HEK293 (cell line): ENCODE data around the gene GLMP.

ENCODE experiments used
- AEBP2 ChIP-seq: fragments of 450-650 bp; formaldehyde crosslinking; IDR thresholded peaks from 2 replicates; pipeline ENCODE4 v1.5.1; 2016; ENCODE audit warnings: missing biosample characterization, missing genetic modification characterization, borderline replicate concordance
- EGR2 ChIP-seq: fragments of 450-650 bp; formaldehyde crosslinking; IDR thresholded peaks from 2 replicates; pipeline ENCODE4 v1.5.1; 2016; ENCODE audit warnings: low read depth, missing biosample characterization, missing genetic modification characterization
- GFI1B ChIP-seq: fragments of 450-650 bp; formaldehyde crosslinking; IDR thresholded peaks from 2 replicates; pipeline ENCODE4 v1.5.1; 2016; ENCODE audit warnings: missing biosample characterization, missing genetic modification characterization
- GLI2 ChIP-seq: fragments of 450-650 bp; formaldehyde crosslinking; IDR thresholded peaks from 2 replicates; pipeline ENCODE4; 2017; ENCODE audit warnings: missing biosample characterization, missing genetic modification characterization, low read depth, borderline replicate concordance
- HOXC10 ChIP-seq: sonication (generic); formaldehyde crosslinking; IDR thresholded peaks from 2 replicates; pipeline ENCODE4 v1.8.1; 2023; ENCODE audit warnings: mild to moderate bottlenecking, missing genetic modification reagents
- SETDB1 ChIP-seq: IDR thresholded peaks from one replicate; pipeline ENCODE4 v1.6.1; 2017; ENCODE audit warnings: mild to moderate bottlenecking, low read length, moderate library complexity, mixed read lengths; ENCODE audit not compliant: insufficient read length
- TCF7L2 ChIP-seq: IDR thresholded peaks from 2 replicates; pipeline ENCODE4 v1.6.1; 2011; ENCODE audit warnings: low read depth, mild to moderate bottlenecking, inconsistent platforms, low read length, moderate library complexity, borderline replicate concordance
- ZBTB10 ChIP-seq: fragments of 450-650 bp; formaldehyde crosslinking; IDR thresholded peaks from 2 replicates; pipeline ENCODE4 v1.5.1; 2016; ENCODE audit warnings: missing biosample characterization, missing genetic modification characterization
- ZNF114 ChIP-seq: fragments of 450-650 bp; formaldehyde crosslinking; IDR thresholded peaks from 2 replicates; pipeline ENCODE4 v1.5.0; 2017; ENCODE audit warnings: missing biosample characterization, missing genetic modification characterization
- ZNF146 ChIP-seq: fragments of 450-650 bp; formaldehyde crosslinking; IDR thresholded peaks from 2 replicates; pipeline ENCODE4 v1.5.1; 2016; ENCODE audit warnings: missing biosample characterization, missing genetic modification characterization
- ZNF169 ChIP-seq: fragments of 450-650 bp; formaldehyde crosslinking; IDR thresholded peaks from 2 replicates; pipeline ENCODE4 v1.5.1; 2016; ENCODE audit warnings: missing biosample characterization, missing genetic modification characterization
- ZNF174 ChIP-seq: fragments of 450-650 bp; formaldehyde crosslinking; IDR thresholded peaks from 2 replicates; pipeline ENCODE4 v1.5.0; 2017; ENCODE audit warnings: missing biosample characterization, mild to moderate bottlenecking, missing genetic modification characterization
- ZNF223 ChIP-seq: fragments of 450-650 bp; formaldehyde crosslinking; IDR thresholded peaks from 2 replicates; pipeline ENCODE4 v1.5.1; 2016; ENCODE audit warnings: missing biosample characterization, missing genetic modification characterization
- ZNF266 ChIP-seq: fragments of 450-650 bp; formaldehyde crosslinking; IDR thresholded peaks from 2 replicates; pipeline ENCODE4 v1.5.1; 2016; ENCODE audit warnings: missing biosample characterization, missing genetic modification characterization, low read depth
- ZNF335 ChIP-seq: fragments of 450-650 bp; formaldehyde crosslinking; conservative IDR thresholded peaks from 2 replicates; pipeline ENCODE4 v1.5.1; 2016; ENCODE audit warnings: missing biosample characterization, missing genetic modification characterization
- ZNF404 ChIP-seq: fragments of 450-650 bp; formaldehyde crosslinking; IDR thresholded peaks from 2 replicates; pipeline ENCODE4 v1.5.1; 2017; ENCODE audit warnings: missing biosample characterization, missing genetic modification characterization
- ZNF501 ChIP-seq: fragments of 450-650 bp; formaldehyde crosslinking; IDR thresholded peaks from 2 replicates; pipeline ENCODE4 v1.5.1; 2016; ENCODE audit warnings: missing biosample characterization, missing genetic modification characterization
- ZNF518A ChIP-seq: fragments of 450-650 bp; formaldehyde crosslinking; conservative IDR thresholded peaks from 2 replicates; pipeline ENCODE4 v1.5.1; 2016; ENCODE audit warnings: low read depth, missing biosample characterization, missing genetic modification characterization
- ZNF660 ChIP-seq: fragments of 450-650 bp; IDR thresholded peaks from 2 replicates; pipeline ENCODE4 v1.5.1; 2018; ENCODE audit warnings: missing biosample characterization, mild to moderate bottlenecking, missing genetic modification characterization
- ZNF677 ChIP-seq: fragments of 450-650 bp; IDR thresholded peaks from 2 replicates; pipeline ENCODE4 v1.5.0; 2018; ENCODE audit warnings: missing biosample characterization, mild to moderate bottlenecking, missing genetic modification characterization, moderate library complexity
- ZSCAN18 ChIP-seq: fragments of 450-650 bp; formaldehyde crosslinking; IDR thresholded peaks from 2 replicates; pipeline ENCODE4 v1.5.1; 2016; ENCODE audit warnings: missing biosample characterization, missing genetic modification characterization
- ZSCAN5A ChIP-seq: fragments of 450-650 bp; formaldehyde crosslinking; IDR thresholded peaks from 2 replicates; pipeline ENCODE4 v1.5.1; 2016; ENCODE audit warnings: missing biosample characterization, missing genetic modification characterization
- TF ChIP-seq, protein P1 (sequence below): fragments of 450-650 bp; formaldehyde crosslinking; IDR thresholded peaks from 2 replicates; pipeline ENCODE4 v1.5.1; 2016; ENCODE audit warnings: missing biosample characterization, missing genetic modification characterization

GLMP gene

DNA sequence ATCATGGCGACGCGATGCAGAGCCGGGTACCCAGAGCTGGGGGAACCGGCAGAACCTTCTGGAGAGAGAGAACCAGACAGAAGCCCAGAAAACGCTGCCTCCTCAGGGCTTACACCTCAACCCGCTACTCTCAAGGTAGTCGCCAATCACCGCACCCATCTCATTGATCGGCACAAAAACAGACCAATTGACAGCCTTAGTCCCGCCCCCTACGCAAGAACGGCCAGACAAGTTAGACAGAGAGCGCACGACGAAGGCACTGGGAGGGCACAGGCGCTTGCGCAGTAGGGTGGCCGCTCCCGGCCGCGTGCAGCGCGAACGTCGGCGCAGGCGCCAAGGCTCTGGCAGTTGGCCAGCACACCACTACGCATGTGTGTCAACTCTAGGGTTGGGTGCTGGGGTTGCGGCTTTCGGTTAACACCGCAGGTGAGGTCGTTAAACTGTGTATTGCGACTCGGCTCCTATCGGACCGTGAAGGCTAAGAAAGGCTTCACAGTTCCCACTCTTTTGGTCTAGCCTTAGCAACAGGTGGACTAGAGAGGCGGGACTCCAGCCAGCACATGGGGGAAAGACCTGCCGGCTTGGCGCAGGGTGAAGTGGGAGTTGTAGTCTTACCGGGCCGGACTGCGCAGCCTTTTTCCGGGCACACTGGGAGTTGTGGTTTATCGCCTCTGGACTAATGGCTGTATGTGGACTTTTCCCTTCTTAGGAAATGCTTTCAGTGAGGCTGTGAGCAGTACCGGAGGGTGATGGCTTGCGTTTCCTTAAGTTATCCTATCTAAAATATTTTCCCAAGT lies 42.9 kb upstream of the GLMP start, which contains the start of the genes CCT3 and TSACC (continued):
- TF ChIP-seq AEBP2 (tag by site-specific recombination) (no peak), ZNF404 (tag by site-specific recombination) (no peak), ZNF677 (tag by site-specific recombination) (no peak), ZNF223 (tag by site-specific recombination) (no peak), ZNF169 (tag by site-specific recombination) (no peak), ZNF114 (no peak), ZNF335 (tag by site-specific recombination) (peak; percentile 100), ZNF266 (tag by site-specific recombination) (no peak), ZSCAN18 (no peak), ZNF518A (peak; percentile 17; the same call in 1 of the 2 replicates), ZNF501 (no peak), TCF7L2 (no peak), GFI1B (no peak), ZNF174 (tag by site-specific recombination) (no peak), SETDB1 (no peak), ZSCAN5A (tag by site-specific recombination) (no peak), HOXC10 (CRISPR knock-in tag) (no peak), ZNF660 (peak; percentile 29), ZBTB10 (tag by site-specific recombination) (no peak), ZNF146 (tag by site-specific recombination) (no peak), EGR2 (no peak), GLI2 (tag by site-specific recombination) (no peak)
- TF ChIP-seq, protein P1, sequence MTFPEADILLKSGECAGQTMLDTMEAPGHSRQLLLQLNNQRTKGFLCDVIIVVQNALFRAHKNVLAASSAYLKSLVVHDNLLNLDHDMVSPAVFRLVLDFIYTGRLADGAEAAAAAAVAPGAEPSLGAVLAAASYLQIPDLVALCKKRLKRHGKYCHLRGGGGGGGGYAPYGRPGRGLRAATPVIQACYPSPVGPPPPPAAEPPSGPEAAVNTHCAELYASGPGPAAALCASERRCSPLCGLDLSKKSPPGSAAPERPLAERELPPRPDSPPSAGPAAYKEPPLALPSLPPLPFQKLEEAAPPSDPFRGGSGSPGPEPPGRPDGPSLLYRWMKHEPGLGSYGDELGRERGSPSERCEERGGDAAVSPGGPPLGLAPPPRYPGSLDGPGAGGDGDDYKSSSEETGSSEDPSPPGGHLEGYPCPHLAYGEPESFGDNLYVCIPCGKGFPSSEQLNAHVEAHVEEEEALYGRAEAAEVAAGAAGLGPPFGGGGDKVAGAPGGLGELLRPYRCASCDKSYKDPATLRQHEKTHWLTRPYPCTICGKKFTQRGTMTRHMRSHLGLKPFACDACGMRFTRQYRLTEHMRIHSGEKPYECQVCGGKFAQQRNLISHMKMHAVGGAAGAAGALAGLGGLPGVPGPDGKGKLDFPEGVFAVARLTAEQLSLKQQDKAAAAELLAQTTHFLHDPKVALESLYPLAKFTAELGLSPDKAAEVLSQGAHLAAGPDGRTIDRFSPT = peak; percentile 93
